KMS-11 (cell line): ENCODE data around the gene RNF39.

Experiments
- H2AFZ ChIP-seq: fragments of 200-600 bp; sonication (generic); 2 replicates; pipeline ENCODE4 v1.6.1; 2016; ENCODE audit warnings: antibody characterized with exemption, mixed run types, low read depth
- H3K27ac ChIP-seq: fragments of 200-600 bp; sonication (generic); 2 replicates; pipeline ENCODE4 v1.6.1; 2016; ENCODE audit warnings: mild to moderate bottlenecking, mixed run types
- H3K27me3 ChIP-seq: fragments of 200-600 bp; sonication (generic); 2 replicates; pipeline ENCODE4 v1.6.1; 2017; ENCODE audit warnings: mild to moderate bottlenecking, low read depth, mixed run types, moderate library complexity; ENCODE audit not compliant: insufficient read depth
- H3K36me3 ChIP-seq: fragments of 200-600 bp; sonication (generic); 2 replicates; pipeline ENCODE4 v1.6.1; 2017; ENCODE audit warnings: mild to moderate bottlenecking, mixed run types; ENCODE audit not compliant: insufficient read depth
- H3K4me1 ChIP-seq: fragments of 200-600 bp; sonication (generic); 2 replicates; pipeline ENCODE4 v1.6.1; 2016; ENCODE audit warnings: mild to moderate bottlenecking, low read depth, mixed run types; ENCODE audit not compliant: poor library complexity, severe bottlenecking
- H3K4me2 ChIP-seq: fragments of 200-600 bp; sonication (generic); 2 replicates; pipeline ENCODE4 v1.7.0; 2016; ENCODE audit warnings: mild to moderate bottlenecking, mixed run types
- H3K4me3 ChIP-seq: fragments of 200-600 bp; sonication (generic); IDR thresholded peaks from 2 replicates; pipeline ENCODE4 v1.6.1; 2017; ENCODE audit warnings: low read depth, low read length, mixed read lengths; ENCODE audit not compliant: insufficient read depth
- H3K79me2 ChIP-seq: fragments of 200-600 bp; sonication (generic); 2 replicates; pipeline ENCODE4 v1.6.1; 2016; ENCODE audit warnings: low read depth, mixed run types; ENCODE audit not compliant: insufficient read depth
- H3K9ac ChIP-seq: fragments of 200-600 bp; sonication (generic); 2 replicates; pipeline ENCODE4 v1.6.1; 2016; ENCODE audit warnings: mild to moderate bottlenecking, mixed run types
- H4K20me1 ChIP-seq: fragments of 200-600 bp; sonication (generic); 2 replicates; pipeline ENCODE4 v1.6.1; 2016; ENCODE audit warnings: mild to moderate bottlenecking, mixed run types; ENCODE audit not compliant: insufficient read depth
- CTCF ChIP-seq: fragments of 200-600 bp; sonication (generic); conservative IDR thresholded peaks from 2 replicates; pipeline ENCODE4 v1.6.1; 2017; ENCODE audit warnings: low read depth, mild to moderate bottlenecking, antibody characterized with exemption, low read length, moderate library complexity, mixed read lengths

Gene RNF39

GRCh38 chr6:30062471-30063178, 12.9 kb downstream of the RNF39 start:
- H3K36me3 ChIP-seq, result no peaks in the 10 kb centered on the region
- peaks cover 25% of the 10 kb centered on the region for H3K4me1 ChIP-seq
- no peak for TF ChIP-seq CTCF
- H3K9ac ChIP-seq, result 0 out of 2 replicates have a peak overlapping the region, but pooled peaks have one; percentile 86
- H4K20me1 ChIP-seq, result no peaks in the 10 kb centered on the region
- H3K4me3 ChIP-seq, result no peak overlapping the region
- H2AFZ ChIP-seq, result no peak overlapping the region
- no peak overlapping the region for H3K27ac ChIP-seq
- no peaks in the 10 kb centered on the region for H3K27me3 ChIP-seq
- H3K4me2 ChIP-seq, result peak overlapping the region; percentile 73; the same call in 1 of the 2 replicates
- H3K79me2 ChIP-seq, result peaks cover 25% of the 10 kb centered on the region; the same call in 1 of the 2 replicates

- peak overlapping the region; percentile 86 for H3K9ac ChIP-seq
- H3K4me2 ChIP-seq, result peak overlapping the region; percentile 73
- no peaks in the 10 kb centered on the region for H3K36me3 ChIP-seq
- no peaks in the 10 kb centered on the region for H3K27me3 ChIP-seq
- H4K20me1 ChIP-seq, result no peaks in the 10 kb centered on the region
- peak overlapping the region; percentile 56 for H3K27ac ChIP-seq
- no peak for TF ChIP-seq CTCF
- H2AFZ ChIP-seq, result peak overlapping the region; percentile 93
- peaks cover 22% of the 10 kb centered on the region; the same call in 1 of the 2 replicates for H3K79me2 ChIP-seq
- H3K4me3 ChIP-seq, result no peak overlapping the region
- peaks cover 24% of the 10 kb centered on the region for H3K4me1 ChIP-seq
Observed at GRCh38 chr6:30061858-30062458, 13.6 kb downstream of the RNF39 start.

GRCh38 chr6:30061092-30061857, 14.3 kb downstream of the RNF39 start, which contains the start of gene POLR1H:
TSS of gene POLR1H (plus strand) at chr6:30061265. CDS start at chr6:30061525, 260 bp downstream.
- Histone ChIP-seq H3K79me2 (peaks cover 22% of the 10 kb centered on the region; the same call in 1 of the 2 replicates), H3K4me2 (peak within 1 kb of the TSS; percentile 73), H3K27ac (peak within 1 kb of the TSS; percentile 56), H3K27me3 (no peaks in the 10 kb centered on the region), H4K20me1 (no peaks in the 10 kb centered on the region), H2AFZ (peak within 1 kb of the TSS; percentile 93), H3K4me3 (peak within 1 kb of the TSS; percentile 60), H3K4me1 (peaks cover 24% of the 10 kb centered on the region), H3K9ac (peak within 1 kb of the TSS; percentile 86), H3K36me3 (no peaks in the 10 kb centered on the region)
- TF ChIP-seq CTCF, result no peak

GRCh38 chr6:30060606-30061091, 14.9 kb downstream of the RNF39 start:
- Histone ChIP-seq H3K4me1 (peaks cover 17% of the 10 kb centered on the region), H2AFZ (peak overlapping the region; percentile 93), H3K4me3 (peak overlapping the region; percentile 60), H3K79me2 (peaks cover 22% of the 10 kb centered on the region; the same call in 1 of the 2 replicates), H4K20me1 (no peaks in the 10 kb centered on the region), H3K4me2 (peak overlapping the region; percentile 73), H3K9ac (peak overlapping the region; percentile 86), H3K27me3 (no peaks in the 10 kb centered on the region), H3K36me3 (no peaks in the 10 kb centered on the region), H3K27ac (peak overlapping the region; percentile 56)
- no peak for TF ChIP-seq CTCF
